H1 (cell line): ENCODE results near the gene CCDC192. TPM values are rescaled to one million over a fixed set of nuclear protein-coding genes. Genes with fewer than 3 reads are reported as not detected.

Experiments used
- CTCF ChIA-PET: fragments of 300-600 bp; sonication (Branson Sonifier 250); formaldehyde crosslinking; loops from one replicate; lab custom pipeline; 2021; ENCODE audit not compliant: partially characterized antibody; lab: Charles Lee
- POLR2A ChIA-PET: fragments of 300-600 bp; sonication (Branson Sonifier 250); formaldehyde crosslinking; loops from one replicate; lab custom pipeline; 2021; ENCODE audit warnings: inconsistent platforms; ENCODE audit not compliant: partially characterized antibody; lab: Charles Lee
- DNase-seq, 2 experiments: peaks; one replicate each; pipeline versions ENCODE4 v3.0.0 to v3.0.0-alpha.2; 2010 to 2022; ENCODE audit warnings: low spot score in 2 of 2, low read depth in 1 of 2, mixed read lengths in 1 of 2
- FAIRE-seq: peaks from 2 replicates; lab custom pipeline; 2011; peaks lifted over from hg19 to GRCh38; lab: Jason Lieb, UNC
- H2AFZ ChIP-seq: 2 replicates; pipeline ENCODE4 v1.8.1; 2012; ENCODE audit warnings: low read length, inconsistent platforms
- H2AK5ac ChIP-seq: 2 replicates; pipeline ENCODE4 v1.6.1; 2013; ENCODE audit warnings: low read depth, low read length
- H2BK120ac ChIP-seq: replicated peaks from 2 replicates; pipeline ENCODE3; 2013; ENCODE audit warnings: low read depth, low read length, inconsistent platforms
- H2BK12ac ChIP-seq: 2 replicates; pipeline ENCODE4 v1.6.1; 2013; ENCODE audit warnings: low read depth, low read length
- H2BK15ac ChIP-seq: 2 replicates; pipeline ENCODE4 v1.6.1; 2013; ENCODE audit warnings: low read length
- H2BK20ac ChIP-seq: 2 replicates; pipeline ENCODE4 v1.6.1; 2013; ENCODE audit warnings: low read length
- H2BK5ac ChIP-seq: 2 replicates; pipeline ENCODE4 v1.6.1; 2013; ENCODE audit warnings: low read depth, low read length
- H3K14ac ChIP-seq: 2 replicates; pipeline ENCODE4 v1.6.1; 2013; ENCODE audit warnings: inconsistent platforms; ENCODE audit not compliant: insufficient read length
- H3K18ac ChIP-seq: 2 replicates; pipeline ENCODE4 v1.6.1; 2013; ENCODE audit warnings: low read length; ENCODE audit errors: extremely low read depth
- H3K23ac ChIP-seq: 2 replicates; pipeline ENCODE4 v1.6.1; 2013; ENCODE audit warnings: inconsistent platforms; ENCODE audit not compliant: insufficient read length
- H3K23me2 ChIP-seq: 2 replicates; pipeline ENCODE4 v1.6.1; 2013; ENCODE audit warnings: low read depth, low read length
- H3K27ac ChIP-seq: 2 replicates; pipeline ENCODE4 v1.6.1; 2011; ENCODE audit warnings: low read depth, low read length, inconsistent platforms
- H3K27me3 ChIP-seq, 4 experiments: replicated peaks in 1 of 4; 1 replicate in 1 of 4; 2 replicates in 3 of 4; pipeline versions ENCODE4 v1.6.1 to v1.8.1; 2011 to 2013; ENCODE audit warnings: low read length in 3 of 4, mild to moderate bottlenecking in 3 of 4, inconsistent platforms in 2 of 4, mixed read lengths in 2 of 4, moderate library complexity in 1 of 4; ENCODE audit not compliant: control insufficient read depth in 3 of 4, insufficient read depth in 3 of 4; ENCODE audit errors: extremely low read depth in 1 of 4
- H3K36me3 ChIP-seq, 4 experiments: 2 replicates each; pipeline versions ENCODE4 v1.6.1 to v1.8.1; 2011 to 2013; ENCODE audit warnings: mild to moderate bottlenecking in 4 of 4, low read length in 3 of 4, moderate library complexity in 2 of 4, control low read depth in 1 of 4, inconsistent platforms in 1 of 4; ENCODE audit not compliant: insufficient read depth in 4 of 4, control insufficient read depth in 2 of 4
- H3K4ac ChIP-seq: replicated peaks from 2 replicates; pipeline ENCODE3; 2013; ENCODE audit warnings: low read length, low read depth, mixed read lengths, inconsistent platforms; ENCODE audit not compliant: insufficient read length
- H3K4me1 ChIP-seq, 4 experiments: replicated peaks in 1 of 4; 1 replicate in 1 of 4; 2 replicates in 3 of 4; pipeline versions ENCODE4 v1.6.1 to v1.8.1; 2011 to 2013; ENCODE audit warnings: low read length in 3 of 4, inconsistent platforms in 2 of 4, mixed read lengths in 1 of 4; ENCODE audit not compliant: insufficient read depth in 4 of 4, control insufficient read depth in 3 of 4
- H3K4me2 ChIP-seq, 2 experiments: 2 replicates each; pipeline versions ENCODE4 v1.6.1 to v1.8.1; 2011 to 2013; ENCODE audit warnings: low read depth in 2 of 2, low read length in 2 of 2, control low read depth in 1 of 2, inconsistent platforms in 1 of 2, mild to moderate bottlenecking in 1 of 2; ENCODE audit not compliant: insufficient read depth in 1 of 2
- H3K4me3 ChIP-seq, 4 experiments: fragments of 200-600, 300-600 bp in 1 of 4; sonication (generic), shearing (Covaris generic), sonication (Bioruptor Twin) in 1 of 4; 2 replicates each; pipeline versions ENCODE4 v1.5.1 to v1.8.1; 2011 to 2016; ENCODE audit warnings: low read length in 4 of 4, low read depth in 3 of 4, control low read depth in 2 of 4, inconsistent platforms in 2 of 4, mild to moderate bottlenecking in 2 of 4, mixed read lengths in 1 of 4, moderate library complexity in 1 of 4; ENCODE audit not compliant: insufficient read depth in 2 of 4; ENCODE audit errors: extremely low read depth in 1 of 4
- H3K56ac ChIP-seq: replicated peaks from 2 replicates; pipeline ENCODE3; 2013; ENCODE audit warnings: low read depth, mild to moderate bottlenecking, mixed read lengths, low read length, inconsistent platforms; ENCODE audit not compliant: insufficient read length
- H3K79me1 ChIP-seq: 2 replicates; pipeline ENCODE4 v1.6.1; 2013; ENCODE audit warnings: low read depth, low read length, control low read depth
- H3K79me2 ChIP-seq, 2 experiments: 2 replicates each; pipeline versions ENCODE4 v1.6.1 to v1.8.1; 2012 to 2013; ENCODE audit warnings: low read length in 2 of 2, mild to moderate bottlenecking in 2 of 2, inconsistent platforms in 1 of 2; ENCODE audit not compliant: insufficient read depth in 2 of 2, control insufficient read depth in 1 of 2
- H3K9ac ChIP-seq, 4 experiments: replicated peaks in 1 of 4; 1 replicate in 1 of 4; 2 replicates in 3 of 4; pipeline versions ENCODE4 v1.6.1 to v1.8.1; 2011 to 2013; ENCODE audit warnings: low read depth in 3 of 4, low read length in 3 of 4, control low read depth in 2 of 4, mild to moderate bottlenecking in 2 of 4, moderate library complexity in 2 of 4, inconsistent platforms in 1 of 4; ENCODE audit errors: extremely low read depth in 1 of 4
- H3K9me3 ChIP-seq, 2 experiments: 2 replicates each; pipeline versions ENCODE4 v1.6.1 to v1.8.1; 2012 to 2013; ENCODE audit warnings: mild to moderate bottlenecking in 2 of 2, moderate library complexity in 2 of 2, control low read depth in 1 of 2, inconsistent platforms in 1 of 2, low read depth in 1 of 2, low read length in 1 of 2, mixed read lengths in 1 of 2; ENCODE audit not compliant: insufficient read depth in 2 of 2
- H4K20me1 ChIP-seq, 2 experiments: replicated peaks in 1 of 2; 2 replicates each; pipeline versions ENCODE3 to v1.8.1; 2011 to 2013; ENCODE audit warnings: inconsistent platforms in 2 of 2, low read length in 2 of 2, mild to moderate bottlenecking in 1 of 2; ENCODE audit not compliant: insufficient read depth in 2 of 2, control insufficient read depth in 1 of 2
- H4K5ac ChIP-seq: 2 replicates; pipeline ENCODE4 v1.6.1; 2013; ENCODE audit warnings: low read length, low read depth, mixed read lengths, inconsistent platforms; ENCODE audit not compliant: insufficient read length
- H4K8ac ChIP-seq: 2 replicates; pipeline ENCODE4 v1.8.0; 2013; ENCODE audit warnings: mild to moderate bottlenecking, moderate library complexity, low read length, inconsistent platforms; ENCODE audit not compliant: insufficient read depth; ENCODE audit errors: extremely low read depth
- H4K91ac ChIP-seq: replicated peaks from 2 replicates; pipeline ENCODE3; 2013; ENCODE audit warnings: low read length, mixed read lengths, inconsistent platforms; ENCODE audit not compliant: insufficient read length
- BACH1 ChIP-seq: IDR thresholded peaks from 2 replicates; pipeline ENCODE4 v1.6.1; 2012; ENCODE audit warnings: low read length, improper control_type of control experiment
- JUN ChIP-seq: IDR thresholded peaks from 2 replicates; pipeline ENCODE4 v1.6.1; 2011; ENCODE audit warnings: low read depth, mild to moderate bottlenecking, improper control_type of control experiment, low read length
- KDM1A ChIP-seq: fragments of 200-600, 300-600 bp; sonication (generic); IDR thresholded peaks from 2 replicates; pipeline ENCODE4 v1.7.1; 2016; ENCODE audit warnings: mild to moderate bottlenecking, low read length, borderline replicate concordance
- SIN3A ChIP-seq, 2 experiments: IDR thresholded peaks in 1 of 2; conservative IDR thresholded peaks in 1 of 2; 2 replicates each; pipeline ENCODE4 v1.6.1; 2011 to 2012; ENCODE audit warnings: low read length in 2 of 2, improper control_type of control experiment in 1 of 2, low read depth in 1 of 2, mild to moderate bottlenecking in 1 of 2
- SP4 ChIP-seq: IDR thresholded peaks from 2 replicates; pipeline ENCODE4 v1.6.1; 2012; ENCODE audit warnings: low read length, inconsistent platforms
- TBP ChIP-seq: IDR thresholded peaks from 2 replicates; pipeline ENCODE4 v1.6.1; 2011; ENCODE audit warnings: low read depth, low read length, improper control_type of control experiment
- WGBS, 2 experiments: shearing (Covaris generic) in 1 of 2; methylation state at CpG; one replicate each; pipeline versions ENCODE4 v1.1.6 to v1.1.7; 2013 to 2015; ENCODE audit warnings: low lambda C conversion rate in 2 of 2, mixed read lengths in 2 of 2, inconsistent platforms in 1 of 2, low coverage in 1 of 2, missing lambda C conversion rate in 1 of 2; ENCODE audit not compliant: insufficient replicate concordance in 2 of 2, insufficient coverage in 1 of 2, insufficient read length in 1 of 2; ENCODE audit errors: extremely low coverage in 1 of 2, missing lambda C conversion rate in 1 of 2; 5-methylcytosine and 5-hydroxymethylcytosine counted together
- polyA plus RNA-seq, 7 experiments: library from polyadenylated mRNA; depleted of rRNA in 3 of 7; stranded (reverse) in 5 of 7; unstranded in 2 of 7; fragments of >200 nt in 5 of 7; fragments of 200-250 nt in 2 of 7; gene quantifications; 1 replicate in 5 of 7; 2 replicates in 1 of 7; 4 replicates in 1 of 7; pipeline versions ENCODE4 v1.2.1 to v1.2.3, GENCODE V29; 2011 to 2013; ENCODE audit warnings: missing spikeins in 2 of 7, mixed read lengths in 2 of 7
- total RNA-seq: library from RNA; stranded (reverse); fragmentation: NEBNext Ultra II Directional; extraction: Animal tissue kit (Norgen Biotek cat#: 25700); gene quantifications from 2 replicates; pipeline ENCODE4 v1.2.1, GENCODE V29; 2021

The CCDC192 gene
- total and polyA plus RNA-seq, 2 of the 8 experiments (the other 6 are each of a cell fraction or from before 2014, with no cell fraction given): 0.61 TPM; not detected in 1

GRCh38 chr5:127700237-127700766, 2.9 kb upstream of the CCDC192 start:
- no peak overlapping the region for H3K4me2 ChIP-seq
- H2BK15ac ChIP-seq: no peak overlapping the region
- POLR2A ChIA-PET: no interaction called here
- H2BK120ac ChIP-seq: no peak overlapping the region
- H4K91ac ChIP-seq: no peak overlapping the region
- H2BK12ac ChIP-seq: no peak overlapping the region
- DNase-seq: no peak
- H4K8ac ChIP-seq: no peak overlapping the region
- no peak overlapping the region for H3K23ac ChIP-seq
- FAIRE-seq: no peak
- H3K23me2 ChIP-seq: no peaks in the 10 kb centered on the region; the same call in 1 of the 2 replicates
- no peaks in the 10 kb centered on the region for H3K4me1 ChIP-seq
- H4K20me1 ChIP-seq: no peaks in the 10 kb centered on the region
- no peak overlapping the region for H2BK20ac ChIP-seq
- H3K14ac ChIP-seq: no peak overlapping the region
- no peak overlapping the region for H2AK5ac ChIP-seq
- no peaks in the 10 kb centered on the region for H3K79me1 ChIP-seq
- 88% methylated on average over 6 of the region's 6 CpGs; no CpG with 5 or more reads in 1 of the 2 experiments for WGBS, 2 experiments
- H3K9ac ChIP-seq: no peak overlapping the region
- no peak overlapping the region for H3K27ac ChIP-seq
- H3K4ac ChIP-seq: no peak overlapping the region
- H3K4me3 ChIP-seq: no peak overlapping the region
- peak overlapping the region; percentile 36; the same call in 1 of the 2 replicates for H2AFZ ChIP-seq
- H3K79me2 ChIP-seq: no peaks in the 10 kb centered on the region
- no peak overlapping the region for H3K18ac ChIP-seq
- no peaks in the 10 kb centered on the region for H3K27me3 ChIP-seq
- TF ChIP-seq BACH1 (no peak), SP4 (no peak), KDM1A (no peak), TBP (no peak), SIN3A (conservative IDR thresholded peaks at IDR 0.05 in 1 of 2, IDR thresholded peaks at IDR 0.05 in 1 of 2; ENCODE audit: low read depth in 1 of 2, low read length in 2 of 2) (no peak), JUN (no peak)
- TF ChIP-seq, all 59 proteins: peak for 0
- Histone ChIP-seq H3K56ac (no peak overlapping the region), H3K36me3 (no peaks in the 10 kb centered on the region), H2BK5ac (no peak overlapping the region), H3K9me3 (no peaks in the 10 kb centered on the region), H4K5ac (no peak overlapping the region)
- CTCF ChIA-PET: interaction anchor here (1.0 kb wide), 1 partner anchor 137 kb away, joined by 3 read pairs; no protein-coding TSS in a partner anchor
